Measurements from ENCODE around the gene CTXN2.

CTXN2 gene

GRCh38 chr15:48177766-48178647 lies 13.5 kb upstream of the CTXN2 start, which contains the start of gene MYEF2:
TSS of gene MYEF2 (minus strand) at chr15:48178295. CDS start at chr15:48178237, 58 bp downstream.
- Mint-ChIP-seq H3K4me3 (peak within 1 kb of the TSS; percentile 77 to 86), H3K27me3 (peaks cover 20 to 25% of the 10 kb centered on the region in 2 donors), H3K9me3 (peaks cover 0 to 2% of the 10 kb centered on the region in 2 donors), H3K27ac (peak within 1 kb of the TSS; percentile 85 to 91), H3K4me1 (ENCODE audit: low read depth in 2 of 2) (peaks cover 8% of the 10 kb centered on the region in 2 donors), H3K36me3 (ENCODE audit: insufficient read depth) (no peaks in the 10 kb centered on the region)
- ATAC-seq (replicated peaks) (peak; percentile 73), DNase-seq (peak; percentile 31 to 44 (median 41))

- H3K36me3 Mint-ChIP-seq (ENCODE audit: insufficient read depth), result no peaks in the 10 kb centered on the region
- H3K4me3 Mint-ChIP-seq, result peak overlapping the region; percentile 40 to 48
- DNase-seq, result no peak
- peaks cover 8% of the 10 kb centered on the region in 2 donors for H3K4me1 Mint-ChIP-seq (ENCODE audit: low read depth in 2 of 2)
- H3K9me3 Mint-ChIP-seq, result no peaks in the 10 kb centered on the region
- ATAC-seq (replicated peaks), result no peak
- peaks cover 20 to 31% of the 10 kb centered on the region in 2 donors for H3K27me3 Mint-ChIP-seq
- H3K27ac Mint-ChIP-seq, result no peak overlapping the region
Observed at GRCh38 chr15:48178648-48178931, 12.9 kb upstream of the CTXN2 start.

GRCh38 chr15:48182749-48183148 lies 8.7 kb upstream of the CTXN2 start:
- no peak overlapping the region for H3K27ac Mint-ChIP-seq
- H3K27me3 Mint-ChIP-seq, result peaks cover 12 to 30% of the 10 kb centered on the region in 2 donors
- H3K9me3 Mint-ChIP-seq, result peaks cover 0 to 6% of the 10 kb centered on the region in 2 donors
- no peak overlapping the region for H3K4me3 Mint-ChIP-seq
- no peak for DNase-seq
- H3K36me3 Mint-ChIP-seq (ENCODE audit: insufficient read depth), result no peaks in the 10 kb centered on the region
- ATAC-seq (replicated peaks), result no peak
- no peaks in the 10 kb centered on the region for H3K4me1 Mint-ChIP-seq (ENCODE audit: low read depth in 2 of 2)

GRCh38 chr15:48185529-48185928 lies 5.9 kb upstream of the CTXN2 start:
- Mint-ChIP-seq H3K4me3 (no peak overlapping the region), H3K9me3 (peaks cover 0 to 6% of the 10 kb centered on the region in 2 donors), H3K4me1 (ENCODE audit: low read depth in 2 of 2) (no peaks in the 10 kb centered on the region), H3K36me3 (ENCODE audit: insufficient read depth) (no peaks in the 10 kb centered on the region), H3K27me3 (peaks cover 12 to 28% of the 10 kb centered on the region in 2 donors), H3K27ac (no peak overlapping the region)
- ATAC-seq (replicated peaks) (no peak), DNase-seq (no peak)

- Mint-ChIP-seq H3K36me3 (ENCODE audit: insufficient read depth) (no peaks in the 10 kb centered on the region), H3K27ac (no peak overlapping the region), H3K27me3 (peaks cover 18 to 28% of the 10 kb centered on the region in 2 donors), H3K4me3 (no peak overlapping the region), H3K9me3 (peaks cover 3 to 6% of the 10 kb centered on the region in 2 donors), H3K4me1 (ENCODE audit: low read depth in 2 of 2) (no peaks in the 10 kb centered on the region)
- no peak for ATAC-seq (replicated peaks)
- DNase-seq, result no peak
Observed at GRCh38 chr15:48186271-48186670, 5.2 kb upstream of the CTXN2 start.

- H3K27ac Mint-ChIP-seq, result no peak overlapping the region
- no peak overlapping the region for H3K4me3 Mint-ChIP-seq
- peaks cover 16 to 18% of the 10 kb centered on the region in 2 donors for H3K27me3 Mint-ChIP-seq
- H3K4me1 Mint-ChIP-seq (ENCODE audit: low read depth in 2 of 2), result no peaks in the 10 kb centered on the region
- no peak for DNase-seq
- ATAC-seq (replicated peaks), result no peak
- no peaks in the 10 kb centered on the region for H3K36me3 Mint-ChIP-seq (ENCODE audit: insufficient read depth)
- peaks cover 0 to 6% of the 10 kb centered on the region in 2 donors for H3K9me3 Mint-ChIP-seq
Observed at GRCh38 chr15:48190932-48191573, 412 bp upstream of the CTXN2 start.

GRCh38 chr15:48202068-48202467 lies 10.6 kb downstream of the CTXN2 start:
- H3K27me3 Mint-ChIP-seq, result peaks cover 13 to 31% of the 10 kb centered on the region in 2 donors
- DNase-seq (no peak), ATAC-seq (replicated peaks) (no peak)
- no peaks in the 10 kb centered on the region for H3K36me3 Mint-ChIP-seq (ENCODE audit: insufficient read depth)
- H3K9me3 Mint-ChIP-seq, result peaks cover 0 to 2% of the 10 kb centered on the region in 2 donors
- no peak overlapping the region for H3K27ac Mint-ChIP-seq
- no peak overlapping the region for H3K4me3 Mint-ChIP-seq
- H3K4me1 Mint-ChIP-seq (ENCODE audit: low read depth in 2 of 2), result no peaks in the 10 kb centered on the region

- no peak for ATAC-seq (replicated peaks)
- no peak within 1 kb of the TSS for H3K4me3 Mint-ChIP-seq
- H3K27me3 Mint-ChIP-seq, result peaks cover 5 to 48% of the 10 kb centered on the region in 2 donors
- peaks cover 0 to 2% of the 10 kb centered on the region in 2 donors for H3K9me3 Mint-ChIP-seq
- H3K27ac Mint-ChIP-seq, result no peak within 1 kb of the TSS
- DNase-seq, result no peak
- no peaks in the 10 kb centered on the region for H3K36me3 Mint-ChIP-seq (ENCODE audit: insufficient read depth)
- H3K4me1 Mint-ChIP-seq (ENCODE audit: low read depth in 2 of 2), result no peaks in the 10 kb centered on the region
Observed at GRCh38 chr15:48205981-48206380, 14.5 kb downstream of the CTXN2 start, which contains the start of gene SLC12A1. TSS of gene SLC12A1 (plus strand) at chr15:48206302. CDS start at chr15:48207720, 1,418 bp downstream.

GRCh38 chr15:48221261-48221660 lies 29.8 kb downstream of the CTXN2 start:
- Mint-ChIP-seq H3K27ac (no peak overlapping the region), H3K4me1 (ENCODE audit: low read depth in 2 of 2) (no peaks in the 10 kb centered on the region), H3K4me3 (no peak overlapping the region), H3K9me3 (no peaks in the 10 kb centered on the region), H3K36me3 (ENCODE audit: insufficient read depth) (peaks cover 3% of the 10 kb centered on the region), H3K27me3 (peaks cover 0 to 6% of the 10 kb centered on the region in 2 donors)
- DNase-seq, result no peak
- ATAC-seq (replicated peaks), result no peak

- H3K4me1 Mint-ChIP-seq (ENCODE audit: low read depth in 2 of 2), result no peaks in the 10 kb centered on the region
- peaks cover 3% of the 10 kb centered on the region for H3K36me3 Mint-ChIP-seq (ENCODE audit: insufficient read depth)
- DNase-seq (no peak), ATAC-seq (replicated peaks) (no peak)
- no peaks in the 10 kb centered on the region for H3K9me3 Mint-ChIP-seq
- peaks cover 0 to 6% of the 10 kb centered on the region in 2 donors for H3K27me3 Mint-ChIP-seq
- no peak overlapping the region for H3K4me3 Mint-ChIP-seq
- no peak overlapping the region for H3K27ac Mint-ChIP-seq
Observed at GRCh38 chr15:48221885-48222284, 30.4 kb downstream of the CTXN2 start.

- DNase-seq (no peak), ATAC-seq (replicated peaks) (no peak)
- no peak overlapping the region for H3K4me3 Mint-ChIP-seq
- no peaks in the 10 kb centered on the region for H3K4me1 Mint-ChIP-seq (ENCODE audit: low read depth in 2 of 2)
- H3K27ac Mint-ChIP-seq, result no peak overlapping the region
- H3K9me3 Mint-ChIP-seq, result no peaks in the 10 kb centered on the region
- H3K36me3 Mint-ChIP-seq (ENCODE audit: insufficient read depth), result peaks cover 3% of the 10 kb centered on the region
- peaks cover 0 to 6% of the 10 kb centered on the region in 2 donors for H3K27me3 Mint-ChIP-seq
Observed at GRCh38 chr15:48222627-48223026, 31.2 kb downstream of the CTXN2 start.

- H3K4me3 Mint-ChIP-seq, result no peak overlapping the region
- peaks cover 3% of the 10 kb centered on the region for H3K36me3 Mint-ChIP-seq (ENCODE audit: insufficient read depth)
- H3K4me1 Mint-ChIP-seq (ENCODE audit: low read depth in 2 of 2), result no peaks in the 10 kb centered on the region
- no peaks in the 10 kb centered on the region for H3K9me3 Mint-ChIP-seq
- no peak overlapping the region for H3K27ac Mint-ChIP-seq
- ATAC-seq (replicated peaks) (no peak), DNase-seq (no peak)
- H3K27me3 Mint-ChIP-seq, result peaks cover 0 to 4% of the 10 kb centered on the region in 2 donors
Observed at GRCh38 chr15:48225771-48226170, 34.3 kb downstream of the CTXN2 start.

GRCh38 chr15:48230498-48230897 lies 39.0 kb downstream of the CTXN2 start:
- no peak overlapping the region for H3K27ac Mint-ChIP-seq
- no peak for ATAC-seq (replicated peaks)
- peaks cover 0 to 11% of the 10 kb centered on the region in 2 donors for H3K27me3 Mint-ChIP-seq
- DNase-seq, result no peak
- H3K4me3 Mint-ChIP-seq, result no peak overlapping the region
- H3K4me1 Mint-ChIP-seq (ENCODE audit: low read depth in 2 of 2), result no peaks in the 10 kb centered on the region
- H3K9me3 Mint-ChIP-seq, result no peaks in the 10 kb centered on the region
- H3K36me3 Mint-ChIP-seq (ENCODE audit: insufficient read depth), result no peaks in the 10 kb centered on the region

GRCh38 chr15:48233246-48233645 lies 41.8 kb downstream of the CTXN2 start:
- H3K9me3 Mint-ChIP-seq, result no peaks in the 10 kb centered on the region
- ATAC-seq (replicated peaks) (no peak), DNase-seq (no peak)
- no peak overlapping the region for H3K4me3 Mint-ChIP-seq
- H3K36me3 Mint-ChIP-seq (ENCODE audit: insufficient read depth), result no peaks in the 10 kb centered on the region
- no peaks in the 10 kb centered on the region for H3K4me1 Mint-ChIP-seq (ENCODE audit: low read depth in 2 of 2)
- H3K27me3 Mint-ChIP-seq, result peaks cover 0 to 15% of the 10 kb centered on the region in 2 donors
- no peak overlapping the region for H3K27ac Mint-ChIP-seq

Measured in effector memory CD8-positive, alpha-beta T cell (primary cell).